Retinal pigment epithelial cell (primary cell): ENCODE measurements around the gene CALM1.

ENCODE experiments used
- DNase-seq: peaks from one replicate; pipeline ENCODE4 v3.0.0-alpha.2; 2010; ENCODE audit warnings: low read depth
- H3K4me3 ChIP-seq: 2 replicates; pipeline ENCODE4 v1.5.1; 2011; ENCODE audit warnings: mild to moderate bottlenecking, low read length, control low read depth, moderate library complexity
- CTCF ChIP-seq: conservative IDR thresholded peaks from 2 replicates; pipeline ENCODE4 v1.5.1; 2011; ENCODE audit warnings: low read depth, low read length, control low read depth, inconsistent platforms

The CALM1 gene

GRCh38 chr14:90450151-90450550 lies 53.3 kb downstream of the CALM1 start:
- no peak for TF ChIP-seq CTCF
- no peak for DNase-seq
- H3K4me3 ChIP-seq, result no peak overlapping the region

GRCh38 chr14:90450667-90451066 lies 53.8 kb downstream of the CALM1 start:
- no peak overlapping the region for H3K4me3 ChIP-seq
- no peak for DNase-seq
- TF ChIP-seq CTCF, result no peak

DNA sequence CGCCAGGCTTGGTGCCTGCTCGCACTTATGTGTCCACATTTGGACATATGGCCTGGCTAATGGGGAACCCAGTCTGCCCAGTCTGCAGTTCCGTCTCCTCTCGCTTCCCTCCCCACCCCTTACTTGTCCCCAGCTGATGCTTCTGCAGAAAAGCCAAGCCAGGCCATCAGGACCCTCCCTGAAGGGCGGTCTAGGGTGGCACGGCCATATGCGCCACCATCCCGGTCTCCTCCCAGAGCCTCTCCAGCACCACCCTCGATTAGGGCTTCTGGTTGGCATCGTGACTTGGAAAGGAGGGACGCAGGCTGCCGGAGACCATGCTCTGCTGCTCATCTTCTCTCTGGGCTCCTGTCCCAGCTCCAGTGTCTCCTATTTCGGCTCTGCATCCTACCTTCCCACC lies 54.6 kb downstream of the CALM1 start:
- no peak for TF ChIP-seq CTCF
- DNase-seq, result no peak
- no peak overlapping the region for H3K4me3 ChIP-seq

DNA sequence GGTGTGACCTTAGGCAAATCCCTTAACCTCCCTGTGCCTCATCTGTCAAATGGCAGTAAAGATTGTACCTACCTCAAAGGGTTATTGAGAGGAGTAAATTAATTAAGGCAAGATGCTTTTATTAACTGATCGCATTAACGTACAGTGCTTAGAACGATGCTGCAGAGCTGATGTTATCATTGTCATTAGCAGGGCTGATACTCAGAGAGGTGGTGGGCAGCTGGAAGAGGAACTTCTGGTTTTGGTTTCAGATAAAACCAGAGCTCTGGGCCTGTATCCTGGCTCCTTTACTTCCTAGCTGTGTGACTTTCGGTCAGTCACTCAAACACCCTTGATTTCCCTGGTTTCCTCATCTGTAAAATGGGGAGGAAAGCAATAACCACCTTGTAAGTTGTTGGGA lies 55.1 kb downstream of the CALM1 start:
- H3K4me3 ChIP-seq, result no peak overlapping the region
- no peak for TF ChIP-seq CTCF
- no peak for DNase-seq

GRCh38 chr14:90452366-90452765 lies 55.5 kb downstream of the CALM1 start:
- no peak for TF ChIP-seq CTCF
- no peak for DNase-seq
- no peak overlapping the region for H3K4me3 ChIP-seq

DNA sequence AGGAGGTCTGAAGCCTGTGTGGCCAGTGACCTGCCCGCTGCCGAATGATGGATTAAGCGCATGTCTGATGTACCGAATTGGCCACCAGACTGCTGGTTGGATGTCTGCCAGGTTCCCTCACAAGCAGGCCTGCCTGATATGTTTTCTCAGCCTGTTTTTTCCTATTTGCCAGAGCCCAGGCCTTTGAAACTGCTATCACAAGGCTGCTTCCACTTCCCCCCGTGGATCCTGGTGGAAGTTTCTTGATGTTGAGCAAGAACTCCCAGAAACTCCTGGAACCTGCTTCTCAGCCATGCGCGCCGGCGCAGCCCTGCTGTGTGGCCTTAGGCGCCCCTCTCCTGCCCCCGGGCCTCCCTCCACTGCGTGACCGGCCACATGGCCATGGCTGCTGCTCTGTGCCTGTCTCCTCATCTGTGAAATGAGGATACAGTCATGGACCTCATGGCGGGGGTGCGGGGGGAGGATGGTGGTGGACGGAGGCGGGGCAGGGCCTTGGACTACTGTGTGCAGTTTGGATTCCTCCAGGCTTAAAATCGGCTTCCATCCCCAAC lies 56.6 kb downstream of the CALM1 start:
- peak; percentile 78 for DNase-seq
- H3K4me3 ChIP-seq, result no peak overlapping the region
- TF ChIP-seq CTCF, result no peak

GRCh38 chr14:90454041-90455000 lies 57.5 kb downstream of the CALM1 start:
- TF ChIP-seq CTCF, result no peak
- DNase-seq, result peak; percentile 89
- peak overlapping the region; percentile 29 for H3K4me3 ChIP-seq
